Measurements from ENCODE around the gene ELMO1. TPM values are rescaled to one million over a fixed set of nuclear protein-coding genes. Genes with fewer than 3 reads are reported as not detected.

The ELMO1 gene
- total RNA-seq, 1 experiment from 2014 or later = not detected

DNA sequence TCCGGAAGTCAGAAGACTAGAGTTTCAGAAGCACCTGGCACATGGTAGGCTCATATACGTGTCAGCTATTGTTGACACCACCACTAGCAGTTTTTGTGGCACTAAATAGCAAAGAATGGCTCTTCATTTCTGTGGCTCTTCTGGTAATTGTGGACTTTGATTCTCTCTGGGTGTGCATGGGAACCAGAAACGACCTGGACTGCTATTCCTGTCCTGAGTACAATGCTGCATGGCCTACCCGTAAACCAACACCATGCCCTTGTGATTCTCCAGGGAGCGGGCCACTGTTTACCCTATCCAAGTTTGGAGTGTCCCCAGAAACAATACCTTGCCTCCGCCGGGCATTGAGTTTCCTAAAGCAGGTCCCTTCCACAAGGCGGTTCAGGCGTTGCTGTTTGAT is 561.4 kb downstream of the ELMO1 start:
- DNase-seq = no peak
- H3K4me3 ChIP-seq (ENCODE audit: low read length) = no peak overlapping the region
- no peak overlapping the region for H3K27ac ChIP-seq (ENCODE audit: low read length)
- no peaks in the 10 kb centered on the region for H3K79me2 ChIP-seq (ENCODE audit: low read length)
- no peak overlapping the region for H2AFZ ChIP-seq (ENCODE audit: low read length)
- no peaks in the 10 kb centered on the region for H3K36me3 ChIP-seq (ENCODE audit: low read depth, low read length)
- H4K20me1 ChIP-seq (ENCODE audit: low read length) = no peaks in the 10 kb centered on the region
- ChIA-PET CTCF (no interaction called here), POLR2A (ENCODE audit: unreplicated experiment) (no interaction called here)
- no peak for ATAC-seq
- no peak overlapping the region for H3K4me2 ChIP-seq (ENCODE audit: low read length)
- H3K27me3 ChIP-seq (ENCODE audit: low read length) = peaks cover 25% of the 10 kb centered on the region
- intact Hi-C loops (cut with micrococcal nuclease) = no loop called here
- BruUV-seq (replicated peaks) = no TSS peak
- H3K9me3 ChIP-seq (ENCODE audit: low read length) = no peaks in the 10 kb centered on the region
- H3K9me2 ChIP-seq (replicated peaks; ENCODE audit: low read length) = no peaks in the 10 kb centered on the region
- H3K4me1 ChIP-seq (ENCODE audit: insufficient read depth, low read length) = no peaks in the 10 kb centered on the region
- H3F3A ChIP-seq (ENCODE audit: low read length, unreplicated experiment) = no peaks in the 10 kb centered on the region
- TF ChIP-seq EZH2phosphoT487 (IDR thresholded peaks at IDR 0.05; ENCODE audit: borderline replicate concordance, low read length) (no peak), EZH2 (IDR thresholded peaks at IDR 0.05; ENCODE audit: low read length, unreplicated experiment) (no peak)
- TF ChIP-seq, protein P1, sequence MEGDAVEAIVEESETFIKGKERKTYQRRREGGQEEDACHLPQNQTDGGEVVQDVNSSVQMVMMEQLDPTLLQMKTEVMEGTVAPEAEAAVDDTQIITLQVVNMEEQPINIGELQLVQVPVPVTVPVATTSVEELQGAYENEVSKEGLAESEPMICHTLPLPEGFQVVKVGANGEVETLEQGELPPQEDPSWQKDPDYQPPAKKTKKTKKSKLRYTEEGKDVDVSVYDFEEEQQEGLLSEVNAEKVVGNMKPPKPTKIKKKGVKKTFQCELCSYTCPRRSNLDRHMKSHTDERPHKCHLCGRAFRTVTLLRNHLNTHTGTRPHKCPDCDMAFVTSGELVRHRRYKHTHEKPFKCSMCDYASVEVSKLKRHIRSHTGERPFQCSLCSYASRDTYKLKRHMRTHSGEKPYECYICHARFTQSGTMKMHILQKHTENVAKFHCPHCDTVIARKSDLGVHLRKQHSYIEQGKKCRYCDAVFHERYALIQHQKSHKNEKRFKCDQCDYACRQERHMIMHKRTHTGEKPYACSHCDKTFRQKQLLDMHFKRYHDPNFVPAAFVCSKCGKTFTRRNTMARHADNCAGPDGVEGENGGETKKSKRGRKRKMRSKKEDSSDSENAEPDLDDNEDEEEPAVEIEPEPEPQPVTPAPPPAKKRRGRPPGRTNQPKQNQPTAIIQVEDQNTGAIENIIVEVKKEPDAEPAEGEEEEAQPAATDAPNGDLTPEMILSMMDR (conservative IDR thresholded peaks at IDR 0.05; ENCODE audit: low read depth, low read length) = no peak
- no peak overlapping the region for H3K9ac ChIP-seq (ENCODE audit: low read length)

- Histone ChIP-seq H3K27me3 (ENCODE audit: low read length) (peaks cover 34% of the 10 kb centered on the region), H3K4me2 (ENCODE audit: low read length) (no peak overlapping the region), H3K9me3 (ENCODE audit: low read length) (no peaks in the 10 kb centered on the region), H3K27ac (ENCODE audit: low read length) (no peak overlapping the region), H3K36me3 (ENCODE audit: low read depth, low read length) (no peaks in the 10 kb centered on the region), H3F3A (ENCODE audit: low read length, unreplicated experiment) (no peaks in the 10 kb centered on the region), H2AFZ (ENCODE audit: low read length) (no peak overlapping the region), H3K4me1 (ENCODE audit: insufficient read depth, low read length) (no peaks in the 10 kb centered on the region), H3K9ac (ENCODE audit: low read length) (no peak overlapping the region), H4K20me1 (ENCODE audit: low read length) (no peaks in the 10 kb centered on the region), H3K79me2 (ENCODE audit: low read length) (no peaks in the 10 kb centered on the region), H3K4me3 (ENCODE audit: low read length) (no peak overlapping the region), H3K9me2 (replicated peaks; ENCODE audit: low read length) (no peaks in the 10 kb centered on the region)
- no TSS peak for BruUV-seq (replicated peaks)
- TF ChIP-seq EZH2phosphoT487 (IDR thresholded peaks at IDR 0.05; ENCODE audit: borderline replicate concordance, low read length) (no peak), EZH2 (IDR thresholded peaks at IDR 0.05; ENCODE audit: low read length, unreplicated experiment) (no peak)
- TF ChIP-seq, protein P1 (conservative IDR thresholded peaks at IDR 0.05; ENCODE audit: low read depth, low read length) = no peak
- no peak for DNase-seq
- POLR2A ChIA-PET (ENCODE audit: unreplicated experiment) = no interaction called here
- no peak for ATAC-seq
- CTCF ChIA-PET = no interaction called here
- intact Hi-C loops (cut with micrococcal nuclease) = no loop called here
Measured at GRCh38 chr7:36884910-36885309, 563.8 kb downstream of the ELMO1 start.

GRCh38 chr7:36884351-36884750 is 564.3 kb downstream of the ELMO1 start:
- no peaks in the 10 kb centered on the region for H3K4me1 ChIP-seq (ENCODE audit: insufficient read depth, low read length)
- DNase-seq (no peak), ATAC-seq (no peak)
- H2AFZ ChIP-seq (ENCODE audit: low read length) = no peak overlapping the region
- H3K27me3 ChIP-seq (ENCODE audit: low read length) = peaks cover 35% of the 10 kb centered on the region
- CTCF ChIA-PET = no interaction called here
- H3K9me3 ChIP-seq (ENCODE audit: low read length) = no peaks in the 10 kb centered on the region
- H3K4me3 ChIP-seq (ENCODE audit: low read length) = no peak overlapping the region
- no peak overlapping the region for H3K27ac ChIP-seq (ENCODE audit: low read length)
- POLR2A ChIA-PET (ENCODE audit: unreplicated experiment) = no interaction called here
- H3K9me2 ChIP-seq (replicated peaks; ENCODE audit: low read length) = no peaks in the 10 kb centered on the region
- H3F3A ChIP-seq (ENCODE audit: low read length, unreplicated experiment) = no peaks in the 10 kb centered on the region
- no peak overlapping the region for H3K4me2 ChIP-seq (ENCODE audit: low read length)
- no peaks in the 10 kb centered on the region for H3K36me3 ChIP-seq (ENCODE audit: low read depth, low read length)
- no peak for TF ChIP-seq EZH2 (IDR thresholded peaks at IDR 0.05; ENCODE audit: low read length, unreplicated experiment)
- TF ChIP-seq, protein P1 (conservative IDR thresholded peaks at IDR 0.05; ENCODE audit: low read depth, low read length) = no peak
- no peak for TF ChIP-seq EZH2phosphoT487 (IDR thresholded peaks at IDR 0.05; ENCODE audit: borderline replicate concordance, low read length)
- BruUV-seq (replicated peaks) = no TSS peak
- no peaks in the 10 kb centered on the region for H3K79me2 ChIP-seq (ENCODE audit: low read length)
- no peaks in the 10 kb centered on the region for H4K20me1 ChIP-seq (ENCODE audit: low read length)
- intact Hi-C loops (cut with micrococcal nuclease) = no loop called here
- no peak overlapping the region for H3K9ac ChIP-seq (ENCODE audit: low read length)
